GM12878 (cell line): ENCODE results near the gene SIGLEC14. TPM values are rescaled to one million over a fixed set of nuclear protein-coding genes. Genes with fewer than 3 reads are reported as not detected.
A peak's percentile ranks its signal among the peaks of the same experiment; 100 is the strongest.

ENCODE experiments used
- ATAC-seq: fragments of 200-7000 bp; cut with Tn5 transposase; 3 replicates; pipeline ENCODE4 v1.9.1; 2020; ENCODE audit warnings: mild to moderate bottlenecking, moderate library complexity
- BruUV-seq: library from RNA; stranded (reverse); fragments of 400-500 nt; replicated peaks from 2 replicates; lab custom pipeline; 2021; lab: Mats Ljungman, UMichigan
- CTCF ChIA-PET: fragments of 300-600 bp; sonication (Branson Sonifier 250); formaldehyde crosslinking; extraction: SDS; loops from one replicate; lab custom pipeline; 2021; ENCODE audit warnings: inconsistent platforms; lab: Yijun Ruan, JAX
- POLR2A ChIA-PET: fragments of 350-600 bp; formaldehyde crosslinking; extraction: SDS; loops from one replicate; lab custom pipeline; 2021; ENCODE audit warnings: inconsistent platforms; lab: Charles Lee
- RAD21 ChIA-PET: fragments of 300-600 bp; sonication (Branson Sonifier 250); formaldehyde crosslinking; loops from one replicate; lab custom pipeline; 2023; ENCODE audit warnings: antibody characterized with exemption; ENCODE audit not compliant: unreplicated experiment; lab: Charles Lee
- SMC1A ChIA-PET: fragments of 300-600 bp; sonication (Branson Sonifier 250); formaldehyde crosslinking; loops from one replicate; lab custom pipeline; 2023; ENCODE audit not compliant: unreplicated experiment, uncharacterized antibody; lab: Charles Lee
- DNase-seq: peaks from one replicate; pipeline ENCODE4 v3.0.0-alpha.2; 2011; ENCODE audit warnings: low read depth, low spot score
- FAIRE-seq: peaks from 3 replicates; lab custom pipeline; 2011; peaks lifted over from hg19 to GRCh38; lab: Jason Lieb, UNC
- H2AFZ ChIP-seq: 2 replicates; pipeline ENCODE4 v1.6.0; 2011; ENCODE audit warnings: low read depth, low read length, control low read depth; ENCODE audit not compliant: control insufficient read depth
- H3K27ac ChIP-seq: 2 replicates; pipeline ENCODE4 v1.5.1; 2011; ENCODE audit warnings: control low read depth; ENCODE audit not compliant: control insufficient read depth, insufficient read depth
- H3K27me3 ChIP-seq, 2 experiments: replicated peaks in 1 of 2; 2 replicates each; pipeline versions ENCODE4 v1.6.0 to v1.6.1; 2011; ENCODE audit warnings: low read length in 1 of 2; ENCODE audit not compliant: control insufficient read depth in 2 of 2, insufficient read depth in 2 of 2
- H3K36me3 ChIP-seq, 2 experiments: 2 replicates each; pipeline ENCODE4 v1.5.1; 2011; ENCODE audit warnings: low read length in 1 of 2; ENCODE audit not compliant: control insufficient read depth in 2 of 2, insufficient read depth in 2 of 2
- H3K4me1 ChIP-seq: 2 replicates; pipeline ENCODE4 v1.6.1; 2011; ENCODE audit warnings: mild to moderate bottlenecking, low read length, moderate library complexity, mixed read lengths; ENCODE audit not compliant: control insufficient read depth, insufficient read depth
- H3K4me2 ChIP-seq: 2 replicates; pipeline ENCODE4 v1.6.0; 2011; ENCODE audit warnings: control low read depth; ENCODE audit not compliant: control insufficient read depth, insufficient read depth
- H3K4me3 ChIP-seq: fragments of 200-600 bp; sonication (generic); 2 replicates; pipeline ENCODE4 v1.5.1; 2016
- H3K79me2 ChIP-seq: 2 replicates; pipeline ENCODE4 v1.6.0; 2011; ENCODE audit warnings: low read length; ENCODE audit not compliant: control insufficient read depth, insufficient read depth
- H3K9ac ChIP-seq: 2 replicates; pipeline ENCODE4 v1.8.0; 2011; ENCODE audit warnings: low read length, control low read depth, mixed read lengths; ENCODE audit not compliant: control insufficient read depth, insufficient read depth
- H3K9me3 ChIP-seq: replicated peaks from 3 replicates; pipeline ENCODE4 v1.5.1; 2011; ENCODE audit warnings: mild to moderate bottlenecking, low read length; ENCODE audit not compliant: control insufficient read depth, insufficient read depth
- H4K20me1 ChIP-seq: 2 replicates; pipeline ENCODE4 v1.6.0; 2011; ENCODE audit not compliant: control insufficient read depth, insufficient read depth
- MEF2B ChIP-seq: fragments of 450-650 bp; IDR thresholded peaks from 2 replicates; pipeline ENCODE4 v1.6.1; 2018; ENCODE audit warnings: mild to moderate bottlenecking, moderate library complexity; ENCODE audit not compliant: partially characterized antibody, poor library complexity, severe bottlenecking
- PAX8 ChIP-seq: fragments of 450-650 bp; IDR thresholded peaks from 2 replicates; pipeline ENCODE4 v1.6.1; 2017; ENCODE audit warnings: mild to moderate bottlenecking, moderate library complexity
- TCF7 ChIP-seq: IDR thresholded peaks from 2 replicates; pipeline ENCODE4 v1.6.1; 2014; ENCODE audit warnings: antibody characterized with exemption, borderline replicate concordance
- ZNF207 ChIP-seq: fragments of 450-650 bp; IDR thresholded peaks from 2 replicates; pipeline ENCODE4 v1.6.1; 2014; ENCODE audit warnings: antibody characterized with exemption, mild to moderate bottlenecking, borderline replicate concordance
- WGBS: methylation state at CpG from one replicate; pipeline ENCODE4 v1.1.6; 2016; ENCODE audit warnings: low lambda C conversion rate; ENCODE audit not compliant: insufficient replicate concordance, insufficient coverage; ENCODE audit errors: missing lambda C conversion rate; 5-methylcytosine and 5-hydroxymethylcytosine counted together
- in situ Hi-C: fragments of 300-500 bp; cut with MboI; formaldehyde crosslinking; loops from 9 replicates; pipeline ENCODE4 v1.14.3; 2018; ENCODE audit warnings: mixed read lengths
- intact Hi-C: fragments of 100-400 bp; cut with micrococcal nuclease; formaldehyde crosslinking; loops from one replicate; pipeline ENCODE4 v1.14.2; 2022; ENCODE audit not compliant: unreplicated experiment
- polyA plus RNA-seq, 11 experiments: library from polyadenylated mRNA; depleted of rRNA in 4 of 11; unstranded in 6 of 11; stranded (reverse) in 5 of 11; fragments of >200 nt; fragmentation: Nextera tagmentation in 4 of 11; fragmentation: Illumina TruSeq in 1 of 11; extraction: Ambion mirVana in 4 of 11; extraction: Trizol in 1 of 11; gene quantifications; 1 replicate in 1 of 11; 2 replicates in 10 of 11; pipeline versions ENCODE4 v1.2.1 to v1.2.3, GENCODE V29; 2011 to 2016; ENCODE audit warnings: inconsistent platforms in 2 of 11, missing spikeins in 2 of 11, low read depth in 1 of 11
- total RNA-seq, 4 experiments: library from RNA; depleted of rRNA in 3 of 4; stranded (reverse); fragments of >200 nt in 3 of 4; fragmentation: Illumina TruSeq in 1 of 4; extraction: Trizol in 1 of 4; gene quantifications; 2 replicates each; pipeline versions ENCODE4 v1.2.1 to v1.2.3, GENCODE V29; 2013 to 2021
- TF ChIP-seq, protein P1 (sequence below): fragments of 450-650 bp; IDR thresholded peaks from 2 replicates; pipeline ENCODE4 v1.6.1; 2016; ENCODE audit warnings: mild to moderate bottlenecking
- TF ChIP-seq, protein P2 (sequence below): fragments of 450-650 bp; IDR thresholded peaks from 2 replicates; pipeline ENCODE4 v1.6.1; 2017; ENCODE audit warnings: mild to moderate bottlenecking, moderate library complexity

The SIGLEC14 gene
- total and polyA plus RNA-seq, 10 of the 15 experiments (the other 5 are each of a cell fraction or from before 2014, with no cell fraction given): 0.57 to 8.4 (median 4.6) TPM

DNA sequence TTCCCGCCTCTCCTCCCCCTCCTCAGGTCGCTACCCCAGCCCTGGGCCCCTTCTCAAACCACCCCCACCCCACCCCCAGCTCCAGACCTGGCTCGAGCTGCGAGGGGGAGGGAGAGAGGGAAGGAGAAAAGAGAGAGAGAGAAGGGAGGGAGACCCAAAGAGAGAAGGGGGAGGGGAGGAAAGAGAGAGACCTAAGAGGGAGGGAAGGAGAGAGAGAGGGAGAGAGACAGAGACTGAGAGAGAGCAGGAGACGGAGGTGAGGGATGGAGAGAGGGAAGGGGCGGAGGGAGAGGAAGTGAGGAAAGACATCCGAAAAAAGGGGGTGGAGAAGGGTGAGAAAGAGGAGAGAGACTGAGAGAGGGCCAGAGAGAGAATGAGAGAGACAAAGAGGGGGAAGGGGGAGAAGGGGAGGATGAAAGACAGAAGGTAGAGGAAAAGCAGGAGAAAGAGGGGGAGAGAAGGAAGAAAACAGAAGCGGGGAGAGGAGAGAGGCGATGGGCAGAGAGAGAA, 44.5 kb upstream of the SIGLEC14 start:
- POLR2A ChIA-PET: no interaction called here
- DNase-seq: no peak
- RAD21 ChIA-PET: no interaction called here
- in situ Hi-C loops: no loop called here
- Histone ChIP-seq H3K27ac (no peak overlapping the region), H3K4me3 (no peak overlapping the region), H3K4me1 (no peaks in the 10 kb centered on the region), H3K4me2 (no peak overlapping the region), H3K79me2 (no peaks in the 10 kb centered on the region), H3K9ac (no peak overlapping the region), H3K9me3 (no peaks in the 10 kb centered on the region), H3K36me3 (no peaks in the 10 kb centered on the region), H4K20me1 (no peaks in the 10 kb centered on the region)
- WGBS: 26% methylated on average over 5 of the region's 9 CpGs
- CTCF ChIA-PET: no interaction called here
- SMC1A ChIA-PET: interaction anchor here (0.6 kb wide), 1 partner anchor 78 kb away, joined by 3 read pairs; no protein-coding TSS in a partner anchor
- ATAC-seq: no peak
- BruUV-seq: no TSS peak
- TF ChIP-seq PAX8: no peak
- TF ChIP-seq, protein P1, sequence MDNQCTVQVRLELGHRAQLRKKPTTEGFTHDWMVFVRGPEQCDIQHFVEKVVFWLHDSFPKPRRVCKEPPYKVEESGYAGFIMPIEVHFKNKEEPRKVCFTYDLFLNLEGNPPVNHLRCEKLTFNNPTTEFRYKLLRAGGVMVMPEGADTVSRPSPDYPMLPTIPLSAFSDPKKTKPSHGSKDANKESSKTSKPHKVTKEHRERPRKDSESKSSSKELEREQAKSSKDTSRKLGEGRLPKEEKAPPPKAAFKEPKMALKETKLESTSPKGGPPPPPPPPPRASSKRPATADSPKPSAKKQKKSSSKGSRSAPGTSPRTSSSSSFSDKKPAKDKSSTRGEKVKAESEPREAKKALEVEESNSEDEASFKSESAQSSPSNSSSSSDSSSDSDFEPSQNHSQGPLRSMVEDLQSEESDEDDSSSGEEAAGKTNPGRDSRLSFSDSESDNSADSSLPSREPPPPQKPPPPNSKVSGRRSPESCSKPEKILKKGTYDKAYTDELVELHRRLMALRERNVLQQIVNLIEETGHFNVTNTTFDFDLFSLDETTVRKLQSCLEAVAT: 0 out of 2 replicates have a peak, but pooled peaks have one; percentile 19
- TF ChIP-seq, all 136 proteins: peak for 1
- Histone ChIP-seq H2AFZ (no peak overlapping the region), H3K27me3 (peaks cover 3 to 9% of the 10 kb centered on the region in 2 experiments)
- FAIRE-seq: no peak
- intact Hi-C loops: no loop called here

DNA sequence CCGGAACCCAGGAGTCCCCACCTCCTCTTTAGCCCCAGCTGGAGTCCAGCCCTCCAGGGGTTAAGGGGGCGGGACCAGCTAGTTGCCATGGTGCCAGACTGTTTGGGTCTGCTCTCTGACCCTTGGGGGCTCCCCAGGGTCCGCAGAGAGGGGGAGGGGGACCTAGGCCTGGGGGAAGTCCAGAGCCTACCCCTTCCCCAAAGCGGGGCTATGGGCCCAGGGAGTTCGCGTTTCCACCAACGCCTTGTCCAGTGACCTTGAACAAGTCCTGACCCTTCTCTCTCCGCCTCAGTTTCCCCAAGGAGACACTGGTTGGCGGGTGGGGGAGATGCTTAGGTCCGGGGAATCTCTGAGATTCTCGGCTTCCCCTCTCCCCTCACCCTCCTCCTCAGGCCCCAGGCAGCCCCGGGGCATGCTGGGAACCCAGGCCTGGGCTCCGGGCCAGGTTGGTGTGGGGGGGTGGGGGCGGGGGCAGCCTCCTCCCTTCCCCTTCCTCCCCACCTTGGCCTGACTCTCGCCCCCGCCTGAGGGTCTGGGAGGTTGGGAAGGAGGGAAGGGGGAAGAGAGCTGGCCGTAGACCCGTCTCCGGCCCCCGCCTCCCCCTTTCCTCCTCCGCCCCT, 43.9 kb upstream of the SIGLEC14 start:
- CTCF ChIA-PET: interaction anchor here (0.6 kb wide), 1 partner anchor 14 kb away, joined by 3 read pairs; no protein-coding TSS in a partner anchor
- DNase-seq (no peak), FAIRE-seq (no peak), ATAC-seq (no peak)
- BruUV-seq: no TSS peak
- POLR2A ChIA-PET: no interaction called here
- 3% methylated on average over 10 of the region's 21 CpGs for WGBS
- H3K27ac ChIP-seq: no peak overlapping the region
- SMC1A ChIA-PET: interaction anchor here (0.6 kb wide), 1 partner anchor 79 kb away, joined by 3 read pairs; no protein-coding TSS in a partner anchor
- peaks cover 3 to 9% of the 10 kb centered on the region in 2 experiments for H3K27me3 ChIP-seq
- H3K9ac ChIP-seq: no peak overlapping the region
- H3K9me3 ChIP-seq: no peaks in the 10 kb centered on the region
- H3K4me2 ChIP-seq: peak overlapping the region; percentile 44; the same call in 1 of the 2 replicates
- no peaks in the 10 kb centered on the region for H3K36me3 ChIP-seq
- H3K4me1 ChIP-seq: no peaks in the 10 kb centered on the region
- no peak overlapping the region for H3K4me3 ChIP-seq
- no peak overlapping the region; the same call in 1 of the 2 replicates for H2AFZ ChIP-seq
- H4K20me1 ChIP-seq: no peaks in the 10 kb centered on the region
- RAD21 ChIA-PET: no interaction called here
- in situ Hi-C loops (no loop called here), intact Hi-C loops (no loop called here)
- H3K79me2 ChIP-seq: no peaks in the 10 kb centered on the region
- TF ChIP-seq MEF2B (peak; percentile 56), ZNF207 (no peak), TCF7 (no peak)
- TF ChIP-seq, protein P1: no peak
- TF ChIP-seq, protein P2, sequence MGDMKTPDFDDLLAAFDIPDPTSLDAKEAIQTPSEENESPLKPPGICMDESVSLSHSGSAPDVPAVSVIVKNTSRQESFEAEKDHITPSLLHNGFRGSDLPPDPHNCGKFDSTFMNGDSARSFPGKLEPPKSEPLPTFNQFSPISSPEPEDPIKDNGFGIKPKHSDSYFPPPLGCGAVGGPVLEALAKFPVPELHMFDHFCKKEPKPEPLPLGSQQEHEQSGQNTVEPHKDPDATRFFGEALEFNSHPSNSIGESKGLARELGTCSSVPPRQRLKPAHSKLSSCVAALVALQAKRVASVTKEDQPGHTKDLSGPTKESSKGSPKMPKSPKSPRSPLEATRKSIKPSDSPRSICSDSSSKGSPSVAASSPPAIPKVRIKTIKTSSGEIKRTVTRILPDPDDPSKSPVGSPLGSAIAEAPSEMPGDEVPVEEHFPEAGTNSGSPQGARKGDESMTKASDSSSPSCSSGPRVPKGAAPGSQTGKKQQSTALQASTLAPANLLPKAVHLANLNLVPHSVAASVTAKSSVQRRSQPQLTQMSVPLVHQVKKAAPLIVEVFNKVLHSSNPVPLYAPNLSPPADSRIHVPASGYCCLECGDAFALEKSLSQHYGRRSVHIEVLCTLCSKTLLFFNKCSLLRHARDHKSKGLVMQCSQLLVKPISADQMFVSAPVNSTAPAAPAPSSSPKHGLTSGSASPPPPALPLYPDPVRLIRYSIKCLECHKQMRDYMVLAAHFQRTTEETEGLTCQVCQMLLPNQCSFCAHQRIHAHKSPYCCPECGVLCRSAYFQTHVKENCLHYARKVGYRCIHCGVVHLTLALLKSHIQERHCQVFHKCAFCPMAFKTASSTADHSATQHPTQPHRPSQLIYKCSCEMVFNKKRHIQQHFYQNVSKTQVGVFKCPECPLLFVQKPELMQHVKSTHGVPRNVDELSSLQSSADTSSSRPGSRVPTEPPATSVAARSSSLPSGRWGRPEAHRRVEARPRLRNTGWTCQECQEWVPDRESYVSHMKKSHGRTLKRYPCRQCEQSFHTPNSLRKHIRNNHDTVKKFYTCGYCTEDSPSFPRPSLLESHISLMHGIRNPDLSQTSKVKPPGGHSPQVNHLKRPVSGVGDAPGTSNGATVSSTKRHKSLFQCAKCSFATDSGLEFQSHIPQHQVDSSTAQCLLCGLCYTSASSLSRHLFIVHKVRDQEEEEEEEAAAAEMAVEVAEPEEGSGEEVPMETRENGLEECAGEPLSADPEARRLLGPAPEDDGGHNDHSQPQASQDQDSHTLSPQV: no peak
